HCT116 (cell line): Measurements from ENCODE around the gene POLR3F. TPM values are rescaled to one million over a fixed set of nuclear protein-coding genes. Genes with fewer than 3 reads are reported as not detected.

ENCODE experiments used
- ATAC-seq: fragments of 200-7000 bp; cut with Tn5 transposase; 2 replicates; pipeline ENCODE4 v1.9.1; 2020; ENCODE audit warnings: mild to moderate bottlenecking, moderate library complexity
- Bru-seq: library from RNA; stranded (reverse); fragments of 400-500 nt; gene quantifications from one replicate; lab custom pipeline; 2021; lab: Mats Ljungman, UMichigan
- BruChase-seq, 2 experiments: library from RNA; stranded (reverse); fragments of 400-500 nt; gene quantifications; one replicate each; lab custom pipeline; 2021; lab: Mats Ljungman, UMichigan
- BruUV-seq: library from RNA; stranded (reverse); fragments of 400-500 nt; replicated peaks from 2 replicates; lab custom pipeline; 2021; lab: Mats Ljungman, UMichigan
- CTCF ChIA-PET: fragments of 300-600 bp; sonication (Branson Sonifier 250); formaldehyde crosslinking; loops from one replicate; lab custom pipeline; 2021; ENCODE audit warnings: antibody characterized with exemption; lab: Charles Lee
- POLR2A ChIA-PET: fragments of 300-600, 350-600 bp; sonication (Branson Sonifier 250); formaldehyde crosslinking; loops from one replicate; lab custom pipeline; 2021; ENCODE audit warnings: antibody characterized with exemption; lab: Charles Lee
- RAD21 ChIA-PET, 2 experiments: fragments of 300-600 bp; sonication (Branson Sonifier 250); formaldehyde crosslinking; loops; one replicate each; lab custom pipeline; 2023; ENCODE audit warnings: low total read pairs in 2 of 2; ENCODE audit not compliant: uncharacterized antibody in 2 of 2, unreplicated experiment in 2 of 2, low non-redundant PET in 1 of 2; lab: Charles Lee
- DNase-seq: peaks from one replicate; pipeline ENCODE4 v3.0.0-alpha.2; 2010; ENCODE audit warnings: low read depth, low spot score
- H2AFZ ChIP-seq: fragments of 200-600 bp; shearing (Covaris generic), sonication (generic); 2 replicates; pipeline ENCODE4 v1.6.1; 2017; ENCODE audit warnings: low read depth, mixed run types, mixed read lengths, antibody characterized with exemption, low read length; ENCODE audit not compliant: poor library complexity, severe bottlenecking
- H3K27ac ChIP-seq: 2 replicates; pipeline ENCODE4 v1.5.1; 2012; ENCODE audit warnings: low read depth, low read length
- H3K27me3 ChIP-seq: fragments of 200-600 bp; sonication (generic); 2 replicates; pipeline ENCODE4 v1.6.1; 2016; ENCODE audit warnings: mixed run types, low read length, mixed read lengths; ENCODE audit not compliant: insufficient read depth
- H3K36me3 ChIP-seq, 2 experiments: fragments of 200-500 bp in 1 of 2; fragments of 200-600 bp in 1 of 2; sonication (Bioruptor generic) in 1 of 2; sonication (generic) in 1 of 2; 2 replicates each; pipeline versions ENCODE4 v1.5.1 to v1.6.1; 2014 to 2016; ENCODE audit warnings: low read length in 2 of 2, inconsistent platforms in 1 of 2, mixed read lengths in 1 of 2, mixed run types in 1 of 2; ENCODE audit not compliant: insufficient read depth in 2 of 2, control insufficient read depth in 1 of 2
- H3K4me1 ChIP-seq, 2 experiments: fragments of 200-600 bp in 1 of 2; sonication (generic) in 1 of 2; 2 replicates each; pipeline versions ENCODE4 v1.5.1 to v1.6.1; 2012 to 2017; ENCODE audit warnings: low read length in 2 of 2, inconsistent platforms in 1 of 2, mild to moderate bottlenecking in 1 of 2, mixed read lengths in 1 of 2, mixed run types in 1 of 2, moderate library complexity in 1 of 2; ENCODE audit not compliant: insufficient read depth in 2 of 2, control insufficient read depth in 1 of 2
- H3K4me2 ChIP-seq: fragments of 200-600 bp; sonication (generic); 2 replicates; pipeline ENCODE4 v1.6.1; 2017; ENCODE audit warnings: mixed run types, low read length, mixed read lengths
- H3K4me3 ChIP-seq, 2 experiments: fragments of 200-600 bp in 1 of 2; sonication (generic) in 1 of 2; replicated peaks in 1 of 2; 2 replicates each; pipeline ENCODE4 v1.5.1; 2011 to 2016; ENCODE audit warnings: low read length in 2 of 2, control low read depth in 1 of 2, low read depth in 1 of 2, mild to moderate bottlenecking in 1 of 2, mixed read lengths in 1 of 2, mixed run types in 1 of 2
- H3K79me2 ChIP-seq: fragments of 200-600 bp; sonication (generic); 2 replicates; pipeline ENCODE4 v1.6.1; 2017; ENCODE audit warnings: mild to moderate bottlenecking, mixed run types, low read length, moderate library complexity, mixed read lengths; ENCODE audit not compliant: insufficient read depth
- H3K9ac ChIP-seq: fragments of 200-600 bp; sonication (generic); 2 replicates; pipeline ENCODE4 v1.6.1; 2016; ENCODE audit warnings: low read length, mixed read lengths
- H3K9me2 ChIP-seq: fragments of 200-600 bp; sonication (generic), shearing (Covaris generic); 2 replicates; pipeline ENCODE4 v1.6.1; 2017; ENCODE audit warnings: mixed run types, mild to moderate bottlenecking, moderate library complexity; ENCODE audit not compliant: insufficient read depth
- H3K9me3 ChIP-seq, 2 experiments: fragments of 200-500 bp in 1 of 2; fragments of 200-600 bp in 1 of 2; sonication (Bioruptor generic) in 1 of 2; sonication (generic) in 1 of 2; 2 replicates each; pipeline ENCODE4 v1.6.1; 2014 to 2017; ENCODE audit warnings: low read length in 2 of 2, mixed read lengths in 2 of 2, inconsistent platforms in 1 of 2, low read depth in 1 of 2, mild to moderate bottlenecking in 1 of 2, mixed run types in 1 of 2, moderate library complexity in 1 of 2; ENCODE audit not compliant: control insufficient read depth in 1 of 2, insufficient read depth in 1 of 2
- H4K20me1 ChIP-seq: fragments of 200-600 bp; sonication (generic), shearing (Covaris generic); 2 replicates; pipeline ENCODE4 v1.6.1; 2017; ENCODE audit warnings: mixed run types, mild to moderate bottlenecking, moderate library complexity; ENCODE audit not compliant: insufficient read depth
- POLR2A ChIP-seq: IDR thresholded peaks from 2 replicates; pipeline ENCODE4 v1.7.0; 2011; ENCODE audit warnings: borderline replicate concordance; ENCODE audit not compliant: insufficient read depth, insufficient read length; ENCODE audit errors: extremely low read depth
- POLR2AphosphoS5 ChIP-seq: IDR thresholded peaks from 2 replicates; pipeline ENCODE4 v1.6.1; 2011; ENCODE audit warnings: mild to moderate bottlenecking, low read depth, low read length, moderate library complexity
- SIN3A ChIP-seq: IDR thresholded peaks from 2 replicates; pipeline ENCODE4 v1.6.1; 2012; ENCODE audit warnings: low read depth
- SP1 ChIP-seq: IDR thresholded peaks from 2 replicates; pipeline ENCODE4 v1.6.1; 2012; ENCODE audit warnings: low read depth
- SRF ChIP-seq: IDR thresholded peaks from 2 replicates; pipeline ENCODE4 v1.6.1; 2012; ENCODE audit warnings: low read depth
- ZFX ChIP-seq: fragments of 450-650 bp; IDR thresholded peaks from 2 replicates; pipeline ENCODE4 v1.6.1; 2017
- intact Hi-C: fragments of 100-400 bp; cut with micrococcal nuclease; formaldehyde crosslinking; loops from 2 replicates; pipeline ENCODE4 v1.10.0; 2022
- long read RNA-seq: library from polyadenylated mRNA; unstranded; transcript quantifications from one replicate; pipeline ENCODE4 v2.0.0, GENCODE V29; 2021; ENCODE audit not compliant: unreplicated experiment
- polyA plus RNA-seq: library from polyadenylated mRNA; unstranded; fragments of >200 nt; gene quantifications from 2 replicates; pipeline ENCODE4 v1.2.1, GENCODE V29; 2012; ENCODE audit warnings: missing spikeins
- total RNA-seq: library from RNA; stranded (reverse); gene quantifications from one replicate; pipeline ENCODE4 v1.2.1, GENCODE V29; 2021; ENCODE audit not compliant: unreplicated experiment
- TF ChIP-seq, protein P1 (sequence below): IDR thresholded peaks from 2 replicates; pipeline ENCODE4 v1.6.1; 2012; ENCODE audit warnings: low read depth
- TF ChIP-seq, protein P2 (sequence below): IDR thresholded peaks from 2 replicates; pipeline ENCODE4 v1.6.1; 2012

The POLR3F gene, protein sequence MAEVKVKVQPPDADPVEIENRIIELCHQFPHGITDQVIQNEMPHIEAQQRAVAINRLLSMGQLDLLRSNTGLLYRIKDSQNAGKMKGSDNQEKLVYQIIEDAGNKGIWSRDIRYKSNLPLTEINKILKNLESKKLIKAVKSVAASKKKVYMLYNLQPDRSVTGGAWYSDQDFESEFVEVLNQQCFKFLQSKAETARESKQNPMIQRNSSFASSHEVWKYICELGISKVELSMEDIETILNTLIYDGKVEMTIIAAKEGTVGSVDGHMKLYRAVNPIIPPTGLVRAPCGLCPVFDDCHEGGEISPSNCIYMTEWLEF
- 11.4 TPM for total RNA-seq
- 3.6 and 5.9 TPM in 2 replicates for polyA plus RNA-seq
- Bru-seq, nascent RNA: percentile 75 among the genes with signal in this experiment
- percentile 72 among the genes with signal in this experiment for BruChase-seq, experiment 1, labeled RNA remaining after a 6-hour chase
- percentile 75 among the genes with signal in this experiment for BruChase-seq, experiment 2, labeled RNA remaining after a 2-hour chase
- long read RNA-seq, transcript POLR3F-201 (9 exons, 2,416 nt): major isoform, 21 of 27 reads
- long read RNA-seq, partial matches to known transcripts: 3 of 27 reads
- long read RNA-seq, other reads (novel, unspliced or antisense): 3 of 27 reads

DNA sequence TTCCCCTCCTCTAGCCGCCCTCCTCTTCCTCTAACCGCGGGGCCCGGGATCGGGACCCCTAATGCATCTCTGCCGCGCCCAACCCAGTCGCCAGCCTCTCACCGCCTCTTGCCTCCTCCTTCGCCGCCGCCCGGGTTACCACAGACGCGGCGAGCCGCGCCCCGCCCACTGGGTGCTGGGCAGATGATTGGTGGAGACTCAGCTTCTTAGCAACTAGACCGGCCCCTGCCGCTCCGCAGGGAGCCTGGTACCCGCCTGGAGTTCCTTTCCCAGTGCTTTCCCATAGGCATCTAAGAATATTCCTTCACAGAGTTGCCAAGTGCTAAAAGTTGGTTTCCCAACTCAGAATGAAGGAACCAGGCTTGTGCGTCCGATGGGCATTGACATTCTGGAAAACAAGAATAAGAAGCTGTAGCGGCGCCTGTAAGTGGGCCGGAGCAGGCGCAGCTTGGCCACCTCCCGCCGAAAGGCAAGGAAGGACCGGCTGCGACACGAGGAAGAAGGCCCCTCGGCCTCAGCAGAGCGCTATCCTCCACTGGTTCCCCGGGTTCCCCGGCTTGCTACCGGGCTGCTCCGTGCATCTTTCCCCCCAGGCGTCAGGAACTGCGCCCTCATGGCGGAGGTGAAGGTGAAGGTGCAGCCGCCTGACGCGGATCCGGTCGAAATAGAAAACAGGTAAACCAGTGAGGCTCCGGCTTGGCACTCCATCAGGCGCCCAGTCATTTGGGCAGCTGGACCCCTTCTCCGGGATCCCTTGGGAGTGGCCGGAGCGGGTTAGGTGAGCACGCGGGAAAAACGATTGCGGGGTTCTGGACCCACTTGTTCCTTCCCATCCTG is at the start of gene POLR3F, which contains the start of gene DZANK1:
Gene POLR3F, plus strand, starts transcription at position 497 of the 837 bp plus-strand sequence. Its CDS starts 117 bp downstream, at position 614.
Gene DZANK1, minus strand, starts transcription at position 137 of the 837 bp plus-strand sequence. CDS start 1,672 bp downstream, outside the sequence.
- Histone ChIP-seq H3K27ac (peak within 1 kb of the TSS; percentile 91), H3K9me2 (no peaks in the 10 kb centered on the region), H3K9me3 (no peaks in the 10 kb centered on the region), H3K9ac (peak within 1 kb of the TSS; percentile 71), H3K4me1 (peaks cover 13% of the 10 kb centered on the region in 2 experiments), H3K27me3 (no peaks in the 10 kb centered on the region), H4K20me1 (no peaks in the 10 kb centered on the region), H3K79me2 (peaks cover 41% of the 10 kb centered on the region), H2AFZ (peak within 1 kb of the TSS; percentile 69), H3K4me2 (peak within 1 kb of the TSS; percentile 77), H3K36me3 (peaks cover 0 to 9% of the 10 kb centered on the region in 2 experiments; a peak in 1 of 4 replicates), H3K4me3 (peak within 1 kb of the TSS; percentile 82 to 99)
- TF ChIP-seq, protein P1, sequence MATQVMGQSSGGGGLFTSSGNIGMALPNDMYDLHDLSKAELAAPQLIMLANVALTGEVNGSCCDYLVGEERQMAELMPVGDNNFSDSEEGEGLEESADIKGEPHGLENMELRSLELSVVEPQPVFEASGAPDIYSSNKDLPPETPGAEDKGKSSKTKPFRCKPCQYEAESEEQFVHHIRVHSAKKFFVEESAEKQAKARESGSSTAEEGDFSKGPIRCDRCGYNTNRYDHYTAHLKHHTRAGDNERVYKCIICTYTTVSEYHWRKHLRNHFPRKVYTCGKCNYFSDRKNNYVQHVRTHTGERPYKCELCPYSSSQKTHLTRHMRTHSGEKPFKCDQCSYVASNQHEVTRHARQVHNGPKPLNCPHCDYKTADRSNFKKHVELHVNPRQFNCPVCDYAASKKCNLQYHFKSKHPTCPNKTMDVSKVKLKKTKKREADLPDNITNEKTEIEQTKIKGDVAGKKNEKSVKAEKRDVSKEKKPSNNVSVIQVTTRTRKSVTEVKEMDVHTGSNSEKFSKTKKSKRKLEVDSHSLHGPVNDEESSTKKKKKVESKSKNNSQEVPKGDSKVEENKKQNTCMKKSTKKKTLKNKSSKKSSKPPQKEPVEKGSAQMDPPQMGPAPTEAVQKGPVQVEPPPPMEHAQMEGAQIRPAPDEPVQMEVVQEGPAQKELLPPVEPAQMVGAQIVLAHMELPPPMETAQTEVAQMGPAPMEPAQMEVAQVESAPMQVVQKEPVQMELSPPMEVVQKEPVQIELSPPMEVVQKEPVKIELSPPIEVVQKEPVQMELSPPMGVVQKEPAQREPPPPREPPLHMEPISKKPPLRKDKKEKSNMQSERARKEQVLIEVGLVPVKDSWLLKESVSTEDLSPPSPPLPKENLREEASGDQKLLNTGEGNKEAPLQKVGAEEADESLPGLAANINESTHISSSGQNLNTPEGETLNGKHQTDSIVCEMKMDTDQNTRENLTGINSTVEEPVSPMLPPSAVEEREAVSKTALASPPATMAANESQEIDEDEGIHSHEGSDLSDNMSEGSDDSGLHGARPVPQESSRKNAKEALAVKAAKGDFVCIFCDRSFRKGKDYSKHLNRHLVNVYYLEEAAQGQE: no peak
- TF ChIP-seq SRF (peak; percentile 94), ZFX (peak; percentile 55; the same call in 1 of the 2 replicates), SIN3A (0 out of 2 replicates have a peak, but pooled peaks have one; percentile 61), POLR2A (peak; percentile 42), POLR2AphosphoS5 (peak; percentile 59), SP1 (no peak; the same call in none of the 2 replicates)
- TF ChIP-seq, protein P2, sequence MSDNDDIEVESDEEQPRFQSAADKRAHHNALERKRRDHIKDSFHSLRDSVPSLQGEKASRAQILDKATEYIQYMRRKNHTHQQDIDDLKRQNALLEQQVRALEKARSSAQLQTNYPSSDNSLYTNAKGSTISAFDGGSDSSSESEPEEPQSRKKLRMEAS: peak; percentile 40; the same call in 1 of the 2 replicates
- intact Hi-C loops: loop anchor here (1.0 to 2.0 kb wide), 3 partner anchors 34 to 120 kb away; partner anchors contain the start of gene SEC23B
- BruUV-seq: no TSS peak
- ChIA-PET CTCF (interaction anchor here (1.2 kb wide), 2 partner anchors 11 to 40 kb away, joined by 3 read pairs; no protein-coding TSS in a partner anchor), POLR2A (interaction anchor here (0.8 to 2.1 kb wide), 2 partner anchors 30 to 40 kb away, joined by 4 to 12 read pairs; partner anchors contain the start of genes RBBP9 and SEC23B), RAD21 (no interaction called here)
- ATAC-seq (peak; percentile 98), DNase-seq (peak; percentile 91)
